Activated naive CD4-positive, alpha-beta T cell treated with anti-CD3 and anti-CD28 coated beads, Interleukin-2, amount 50 U/mL, for 72 hours (primary cell): Measurements from ENCODE around the gene PIMREG. TPM values are rescaled to one million over a fixed set of nuclear protein-coding genes. Genes with fewer than 3 reads are reported as not detected.

Experiments
- ATAC-seq, 2 donors: fragments of 150-1000 bp; cut with Tn5 transposase; 2 replicates each; pipeline ENCODE4 v1.10.0; 2021; ENCODE audit warnings: mild to moderate bottlenecking in 2 of 2, moderate library complexity in 2 of 2
- DNase-seq, 2 donors: peaks; one replicate each; pipeline ENCODE4 v3.0.0; 2021 to 2022; ENCODE audit warnings: low spot score in 2 of 2
- H3K27ac Mint-ChIP-seq, 2 donors: one replicate each; pipeline ENCODE4 v1.8.0; 2022; ENCODE audit warnings: mild to moderate bottlenecking in 2 of 2, mixed read lengths in 2 of 2
- H3K36me3 Mint-ChIP-seq, 2 donors: one replicate each; pipeline ENCODE4 v1.8.0; 2022; ENCODE audit warnings: mixed read lengths in 2 of 2
- H3K9me3 Mint-ChIP-seq, 2 donors: one replicate each; pipeline ENCODE4 v1.8.0; 2022; ENCODE audit warnings: mixed read lengths in 2 of 2
- total RNA-seq, 2 donors: library from RNA; stranded (reverse); gene quantifications; one replicate each; pipeline ENCODE4 v1.2.3, GENCODE V29; 2022

Gene PIMREG
- total RNA-seq, 2 donors from 2014 or later, result 13.0 to 13.1 TPM

GRCh38 chr17:6454495-6455320 lies 10.5 kb downstream of the PIMREG start:
- no peak overlapping the region for H3K27ac Mint-ChIP-seq
- ATAC-seq (no peak), DNase-seq (no peak)
- H3K9me3 Mint-ChIP-seq, result no peaks in the 10 kb centered on the region
- H3K36me3 Mint-ChIP-seq, result no peaks in the 10 kb centered on the region

- DNase-seq, result peak in 1 of 2 donors; percentile 25
- Mint-ChIP-seq H3K27ac (no peak overlapping the region), H3K9me3 (no peaks in the 10 kb centered on the region), H3K36me3 (no peaks in the 10 kb centered on the region)
- ATAC-seq, result peak; percentile 70 to 78
Observed at GRCh38 chr17:6455321-6455705, 11.1 kb downstream of the PIMREG start.

- H3K27ac Mint-ChIP-seq, result no peak overlapping the region
- no peaks in the 10 kb centered on the region for H3K9me3 Mint-ChIP-seq
- H3K36me3 Mint-ChIP-seq, result no peaks in the 10 kb centered on the region
- ATAC-seq (no peak), DNase-seq (no peak)
Observed at GRCh38 chr17:6456321-6456720, 12.1 kb downstream of the PIMREG start.

GRCh38 chr17:6456914-6457687 lies 12.8 kb downstream of the PIMREG start:
- ATAC-seq, result no peak
- no peak for DNase-seq
- Mint-ChIP-seq H3K27ac (no peak overlapping the region), H3K9me3 (no peaks in the 10 kb centered on the region), H3K36me3 (no peaks in the 10 kb centered on the region)

GRCh38 chr17:6457688-6458459 lies 13.6 kb downstream of the PIMREG start:
- DNase-seq (no peak), ATAC-seq (no peak)
- H3K36me3 Mint-ChIP-seq, result no peaks in the 10 kb centered on the region
- no peaks in the 10 kb centered on the region for H3K9me3 Mint-ChIP-seq
- H3K27ac Mint-ChIP-seq, result no peak overlapping the region

- H3K36me3 Mint-ChIP-seq, result no peaks in the 10 kb centered on the region
- no peak for ATAC-seq
- no peak overlapping the region for H3K27ac Mint-ChIP-seq
- H3K9me3 Mint-ChIP-seq, result no peaks in the 10 kb centered on the region
- no peak for DNase-seq
Observed at GRCh38 chr17:6458460-6458950, 14.2 kb downstream of the PIMREG start.

GRCh38 chr17:6460531-6461161 lies 16.4 kb downstream of the PIMREG start:
- no peaks in the 10 kb centered on the region for H3K36me3 Mint-ChIP-seq
- no peak overlapping the region for H3K27ac Mint-ChIP-seq
- ATAC-seq (no peak), DNase-seq (no peak)
- no peaks in the 10 kb centered on the region for H3K9me3 Mint-ChIP-seq

- DNase-seq (no peak), ATAC-seq (no peak)
- Mint-ChIP-seq H3K9me3 (no peaks in the 10 kb centered on the region), H3K36me3 (no peaks in the 10 kb centered on the region), H3K27ac (no peak overlapping the region)
Observed at GRCh38 chr17:6461246-6461645, 17.0 kb downstream of the PIMREG start.

GRCh38 chr17:6461792-6462524 lies 17.7 kb downstream of the PIMREG start:
- no peaks in the 10 kb centered on the region for H3K36me3 Mint-ChIP-seq
- ATAC-seq (peak; percentile 84 to 86), DNase-seq (no peak)
- H3K27ac Mint-ChIP-seq, result peak overlapping the region in 1 of 2 donors; percentile 10
- H3K9me3 Mint-ChIP-seq, result no peaks in the 10 kb centered on the region

- Mint-ChIP-seq H3K27ac (peak overlapping the region in 1 of 2 donors; percentile 10), H3K9me3 (no peaks in the 10 kb centered on the region), H3K36me3 (no peaks in the 10 kb centered on the region)
- no peak for DNase-seq
- no peak for ATAC-seq
Observed at GRCh38 chr17:6462692-6463091, 18.4 kb downstream of the PIMREG start.

GRCh38 chr17:6463616-6464445 lies 19.6 kb downstream of the PIMREG start:
- DNase-seq, result no peak
- no peak for ATAC-seq
- Mint-ChIP-seq H3K36me3 (no peaks in the 10 kb centered on the region), H3K9me3 (no peaks in the 10 kb centered on the region), H3K27ac (no peak overlapping the region)

GRCh38 chr17:6464446-6465041 lies 20.3 kb downstream of the PIMREG start:
- ATAC-seq, result no peak
- Mint-ChIP-seq H3K36me3 (no peaks in the 10 kb centered on the region), H3K27ac (no peak overlapping the region), H3K9me3 (no peaks in the 10 kb centered on the region)
- DNase-seq, result no peak

GRCh38 chr17:6465206-6466003 lies 21.1 kb downstream of the PIMREG start:
- no peak for ATAC-seq
- no peaks in the 10 kb centered on the region for H3K9me3 Mint-ChIP-seq
- H3K27ac Mint-ChIP-seq, result no peak overlapping the region

GRCh38 chr17:6467567-6467966 lies 23.3 kb downstream of the PIMREG start:
- Mint-ChIP-seq H3K9me3 (no peaks in the 10 kb centered on the region), H3K36me3 (no peaks in the 10 kb centered on the region), H3K27ac (no peak overlapping the region)
- no peak for DNase-seq
- no peak for ATAC-seq

More at GRCh38 chr17:6465206-6466003, 21.1 kb downstream of the PIMREG start:
- no peak for DNase-seq
- H3K36me3 Mint-ChIP-seq, result no peaks in the 10 kb centered on the region
